GM12878 (cell line): ENCODE measurements around the gene RNF115.
"Not testable (repeated sequence)": the region's sequence is repeated elsewhere in the genome, so short reads cannot be mapped to it uniquely, and the experiment has no call there.

Experiments used
- BRCA1 ChIP-seq: IDR thresholded peaks from 2 replicates; pipeline ENCODE4 v1.6.1; 2011; ENCODE audit warnings: low read depth, low read length, improper control_type of control experiment
- CREB1 ChIP-seq: IDR thresholded peaks from 2 replicates; pipeline ENCODE4 v1.6.1; 2012; ENCODE audit warnings: low read depth, mild to moderate bottlenecking, inconsistent platforms
- FOXM1 ChIP-seq: IDR thresholded peaks from 2 replicates; pipeline ENCODE4 v1.6.1; 2012; ENCODE audit warnings: low read depth, mild to moderate bottlenecking, inconsistent platforms, low read length, moderate library complexity
- NFXL1 ChIP-seq: fragments of 450-650 bp; IDR thresholded peaks from 2 replicates; pipeline ENCODE4 v1.6.1; 2017; ENCODE audit warnings: antibody characterized with exemption, mild to moderate bottlenecking, borderline replicate concordance
- TCF12 ChIP-seq: IDR thresholded peaks from 2 replicates; pipeline ENCODE4 v1.6.1; 2011; ENCODE audit warnings: low read depth, mild to moderate bottlenecking, low read length
- ZBTB11 ChIP-seq: fragments of 450-650 bp; formaldehyde crosslinking; IDR thresholded peaks from 2 replicates; pipeline ENCODE4 v1.5.0; 2022; ENCODE audit warnings: mild to moderate bottlenecking, missing genetic modification characterization
- ZBTB33 ChIP-seq: fragments of 450-650 bp; IDR thresholded peaks from 2 replicates; pipeline ENCODE4 v1.6.1; 2017; ENCODE audit warnings: mild to moderate bottlenecking
- ZNF274 ChIP-seq: IDR thresholded peaks from one replicate; pipeline ENCODE4 v1.8.0; 2011; ENCODE audit not compliant: insufficient read length, insufficient read depth
- TF ChIP-seq, protein P1 (sequence below), 3 experiments: IDR thresholded peaks in 2 of 3; conservative IDR thresholded peaks in 1 of 3; 2 replicates each; pipeline ENCODE4 v1.5.1; 2011; ENCODE audit warnings: low read depth in 3 of 3, low read length in 3 of 3, mild to moderate bottlenecking in 3 of 3, control low read depth in 2 of 3, moderate library complexity in 2 of 3, inconsistent platforms in 1 of 3, mixed read lengths in 1 of 3; ENCODE audit not compliant: control insufficient read depth in 2 of 3, insufficient read depth in 1 of 3; ENCODE audit errors: extremely low read depth in 1 of 3

DNA sequence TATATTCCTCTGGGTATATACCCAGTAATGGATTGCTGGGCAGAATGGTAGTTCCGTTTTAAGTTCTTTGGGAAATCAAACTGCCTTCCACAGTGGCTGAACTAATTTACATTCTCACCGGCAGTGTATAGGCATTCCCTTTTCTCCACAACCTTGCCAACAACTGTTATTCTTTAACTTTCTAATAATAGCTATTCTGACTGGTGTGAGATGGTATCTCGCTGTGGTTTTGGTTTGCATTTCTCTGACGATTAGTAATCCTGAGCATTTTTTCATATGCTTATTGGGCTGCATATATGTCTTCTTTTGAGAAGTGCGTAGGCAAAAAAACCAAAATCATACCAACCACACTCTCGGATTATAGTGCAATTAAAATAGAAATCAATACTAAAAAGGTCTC lies 5.8 kb downstream of the RNF115 start:
- TF ChIP-seq ZBTB33, TCF12, NFXL1, CREB1, ZNF274, BRCA1, FOXM1, ZBTB11: not testable (repeated sequence)
- TF ChIP-seq, protein P1, sequence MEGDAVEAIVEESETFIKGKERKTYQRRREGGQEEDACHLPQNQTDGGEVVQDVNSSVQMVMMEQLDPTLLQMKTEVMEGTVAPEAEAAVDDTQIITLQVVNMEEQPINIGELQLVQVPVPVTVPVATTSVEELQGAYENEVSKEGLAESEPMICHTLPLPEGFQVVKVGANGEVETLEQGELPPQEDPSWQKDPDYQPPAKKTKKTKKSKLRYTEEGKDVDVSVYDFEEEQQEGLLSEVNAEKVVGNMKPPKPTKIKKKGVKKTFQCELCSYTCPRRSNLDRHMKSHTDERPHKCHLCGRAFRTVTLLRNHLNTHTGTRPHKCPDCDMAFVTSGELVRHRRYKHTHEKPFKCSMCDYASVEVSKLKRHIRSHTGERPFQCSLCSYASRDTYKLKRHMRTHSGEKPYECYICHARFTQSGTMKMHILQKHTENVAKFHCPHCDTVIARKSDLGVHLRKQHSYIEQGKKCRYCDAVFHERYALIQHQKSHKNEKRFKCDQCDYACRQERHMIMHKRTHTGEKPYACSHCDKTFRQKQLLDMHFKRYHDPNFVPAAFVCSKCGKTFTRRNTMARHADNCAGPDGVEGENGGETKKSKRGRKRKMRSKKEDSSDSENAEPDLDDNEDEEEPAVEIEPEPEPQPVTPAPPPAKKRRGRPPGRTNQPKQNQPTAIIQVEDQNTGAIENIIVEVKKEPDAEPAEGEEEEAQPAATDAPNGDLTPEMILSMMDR (IDR thresholded peaks at IDR 0.05 in 2 of 3, conservative IDR thresholded peaks at IDR 0.05 in 1 of 3; ENCODE audit: control insufficient read depth in 2 of 3, extremely low read depth in 1 of 3, insufficient read depth in 1 of 3, low read depth in 3 of 3, low read length in 3 of 3) = not testable (repeated sequence)
